GM19324 (cell line): ENCODE data around the gene SLX1A.
"Not testable (repeated sequence)": the region's sequence is repeated elsewhere in the genome, so short reads cannot be mapped to it uniquely, and the experiment has no call there.

Experiments
- ATAC-seq: cut with Tn5 transposase; IDR thresholded peaks from one replicate; pipeline ENCODE4 v1.9.1; 2021; ENCODE audit warnings: mild to moderate bottlenecking, moderate library complexity; ENCODE audit not compliant: unreplicated experiment, low FRiP score

The SLX1A gene

GRCh38 chr16:30193615-30194014 lies at the start of gene SLX1A, which contains the start of gene BOLA2B:
Gene SLX1A, plus strand, starts transcription at chr16:30193875. Its CDS starts 210 bp downstream, at chr16:30194085.
Gene BOLA2B, minus strand, starts transcription at chr16:30193666. Its CDS starts 71 bp downstream, at chr16:30193595.
- ATAC-seq, result peak; percentile 89

- ATAC-seq, result no peak
These were observed 49.7 kb upstream of the SLX1A start for GRCh38 chr16:30144017-30144416.

GRCh38 chr16:30144917-30145316 lies 48.8 kb upstream of the SLX1A start:
- no peak for ATAC-seq

- no peak for ATAC-seq
These were observed 48.0 kb upstream of the SLX1A start for GRCh38 chr16:30145657-30146056.

- no peak for ATAC-seq
These were observed 45.7 kb upstream of the SLX1A start for GRCh38 chr16:30147843-30148510.

GRCh38 chr16:30149250-30149930 lies 44.3 kb upstream of the SLX1A start:
- ATAC-seq, result no peak

GRCh38 chr16:30151091-30151490 lies 42.6 kb upstream of the SLX1A start:
- no peak for ATAC-seq

GRCh38 chr16:30152517-30152916 lies 41.2 kb upstream of the SLX1A start:
- no peak for ATAC-seq

- ATAC-seq, result no peak
These were observed 38.5 kb upstream of the SLX1A start for GRCh38 chr16:30155188-30155587.

GRCh38 chr16:30157214-30157613 lies 36.5 kb upstream of the SLX1A start:
- no peak for ATAC-seq

GRCh38 chr16:30163538-30163937 lies 30.1 kb upstream of the SLX1A start:
- no peak for ATAC-seq

GRCh38 chr16:30166202-30166902 lies 27.3 kb upstream of the SLX1A start:
- no peak for ATAC-seq

GRCh38 chr16:30168746-30169145 lies 24.9 kb upstream of the SLX1A start:
- not testable (repeated sequence) for ATAC-seq

- ATAC-seq, result not testable (repeated sequence)
These were observed 24.3 kb upstream of the SLX1A start for GRCh38 chr16:30169416-30169815.

GRCh38 chr16:30170145-30170544 lies 23.5 kb upstream of the SLX1A start:
- ATAC-seq, result not testable (repeated sequence)

GRCh38 chr16:30173054-30173453 lies 20.6 kb upstream of the SLX1A start:
- no peak for ATAC-seq

- ATAC-seq, result not testable (repeated sequence)
These were observed 16.8 kb upstream of the SLX1A start for GRCh38 chr16:30176876-30177275.

- ATAC-seq, result no peak
These were observed 14.5 kb upstream of the SLX1A start for GRCh38 chr16:30179195-30179594.

- no peak for ATAC-seq
These were observed 13.7 kb upstream of the SLX1A start for GRCh38 chr16:30179931-30180330.

GRCh38 chr16:30180741-30181140 lies 12.9 kb upstream of the SLX1A start:
- no peak for ATAC-seq
